ENCODE measurements around the gene GLIS1.

- TF ChIP-seq CTCF (IDR thresholded peaks at IDR 0.05 in 2 of 3, conservative IDR thresholded peaks at IDR 0.05 in 1 of 3; ENCODE audit: control insufficient read depth in 2 of 3, extremely low read depth in 1 of 3, insufficient read depth in 1 of 3, low read depth in 3 of 3, low read length in 3 of 3) (no peak), HCFC1 (IDR thresholded peaks at IDR 0.05; ENCODE audit: low read length) (no peak), KDM1A (IDR thresholded peaks at IDR 0.05; ENCODE audit: borderline replicate concordance) (no peak), MEF2A (IDR thresholded peaks at IDR 0.05; ENCODE audit: insufficient read depth, low read depth, low read length) (no peak), EZH2 (IDR thresholded peaks at IDR 0.05; ENCODE audit: borderline replicate concordance, control insufficient read depth, low read depth, low read length) (no peak), BMI1 (IDR thresholded peaks at IDR 0.05; ENCODE audit: borderline replicate concordance) (no peak), USF1 (IDR thresholded peaks at IDR 0.05; ENCODE audit: borderline replicate concordance, extremely low read length, insufficient read depth, low read depth, low read length) (no peak), CEBPB (IDR thresholded peaks at IDR 0.05; ENCODE audit: borderline replicate concordance in 1 of 2, low read depth in 2 of 2, low read length in 2 of 2) (no peak), TAF1 (IDR thresholded peaks at IDR 0.05; ENCODE audit: borderline replicate concordance, low read depth, low read length) (no peak), CHD2 (IDR thresholded peaks at IDR 0.05; ENCODE audit: borderline replicate concordance, low read depth, low read length) (no peak)
Measured at GRCh38 chr1:53476579-53476978, 262.4 kb downstream of the GLIS1 start.

All from GM12878 (cell line).